ENCODE data around the gene LSM2.

The LSM2 gene

GRCh38 chr6:31784098-31784925 lies 22.5 kb downstream of the LSM2 start:
- Histone ChIP-seq H3K9me3 (ENCODE audit: severe bottlenecking) (no peaks in the 10 kb centered on the region), H3K27me3 (ENCODE audit: insufficient read depth, low read depth, severe bottlenecking) (no peaks in the 10 kb centered on the region), H3K27ac (no peak overlapping the region), H3K36me3 (peaks cover 91% of the 10 kb centered on the region), H3K4me3 (ENCODE audit: low read depth, low read length) (no peak overlapping the region)
- no peak for TF ChIP-seq CTCF (IDR thresholded peaks at IDR 0.05; ENCODE audit: low read depth, low read length)
- no peak for DNase-seq

GRCh38 chr6:31782126-31782855 lies 24.5 kb downstream of the LSM2 start:
- no peak for TF ChIP-seq CTCF (IDR thresholded peaks at IDR 0.05; ENCODE audit: low read depth, low read length)
- no peaks in the 10 kb centered on the region for H3K9me3 ChIP-seq (ENCODE audit: severe bottlenecking)
- H3K27me3 ChIP-seq (ENCODE audit: insufficient read depth, low read depth, severe bottlenecking) = no peaks in the 10 kb centered on the region
- no peak overlapping the region for H3K4me3 ChIP-seq (ENCODE audit: low read depth, low read length)
- H3K36me3 ChIP-seq = peaks cover 93% of the 10 kb centered on the region
- DNase-seq = no peak
- no peak overlapping the region for H3K27ac ChIP-seq

- no peak for DNase-seq
- Histone ChIP-seq H3K4me3 (ENCODE audit: low read depth, low read length) (no peak overlapping the region), H3K9me3 (ENCODE audit: severe bottlenecking) (no peaks in the 10 kb centered on the region), H3K27me3 (ENCODE audit: insufficient read depth, low read depth, severe bottlenecking) (no peaks in the 10 kb centered on the region), H3K36me3 (peaks cover 90% of the 10 kb centered on the region), H3K27ac (no peak overlapping the region)
- no peak for TF ChIP-seq CTCF (IDR thresholded peaks at IDR 0.05; ENCODE audit: low read depth, low read length)
Measured at GRCh38 chr6:31781244-31782125, 25.3 kb downstream of the LSM2 start.

- Histone ChIP-seq H3K27ac (no peak overlapping the region), H3K36me3 (peaks cover 83% of the 10 kb centered on the region), H3K27me3 (ENCODE audit: insufficient read depth, low read depth, severe bottlenecking) (no peaks in the 10 kb centered on the region), H3K4me3 (ENCODE audit: low read depth, low read length) (no peak overlapping the region), H3K9me3 (ENCODE audit: severe bottlenecking) (no peaks in the 10 kb centered on the region)
- TF ChIP-seq CTCF (IDR thresholded peaks at IDR 0.05; ENCODE audit: low read depth, low read length) = no peak
- no peak for DNase-seq
Measured at GRCh38 chr6:31780507-31781243, 26.1 kb downstream of the LSM2 start.

- H3K9me3 ChIP-seq (ENCODE audit: severe bottlenecking) = no peaks in the 10 kb centered on the region
- H3K36me3 ChIP-seq = peaks cover 75% of the 10 kb centered on the region
- no peak for DNase-seq
- H3K4me3 ChIP-seq (ENCODE audit: low read depth, low read length) = no peak overlapping the region
- no peaks in the 10 kb centered on the region for H3K27me3 ChIP-seq (ENCODE audit: insufficient read depth, low read depth, severe bottlenecking)
- no peak for TF ChIP-seq CTCF (IDR thresholded peaks at IDR 0.05; ENCODE audit: low read depth, low read length)
- no peak overlapping the region for H3K27ac ChIP-seq
Measured at GRCh38 chr6:31779908-31780307, 26.9 kb downstream of the LSM2 start.

All from WERI-Rb-1 (cell line).